Ishikawa (cell line): ENCODE data around the gene PDGFB.
A peak's percentile ranks its signal among the peaks of the same experiment; 100 is the strongest.

Experiments used
- CEBPB ChIP-seq: IDR thresholded peaks from 2 replicates; pipeline ENCODE4 v1.6.1; 2012
- CREB1 ChIP-seq: IDR thresholded peaks from 2 replicates; pipeline ENCODE4 v1.6.1; 2012; ENCODE audit warnings: low read depth
- EGR1 ChIP-seq: IDR thresholded peaks from 2 replicates; pipeline ENCODE4 v1.6.1; 2012
- EP300 ChIP-seq: IDR thresholded peaks from 2 replicates; pipeline ENCODE4 v1.6.1; 2012; ENCODE audit warnings: borderline replicate concordance
- FOXM1 ChIP-seq: IDR thresholded peaks from 2 replicates; pipeline ENCODE4 v1.6.1; 2012; ENCODE audit warnings: low read depth, borderline replicate concordance
- MAX ChIP-seq: IDR thresholded peaks from 2 replicates; pipeline ENCODE4 v1.6.1; 2012
- NFIC ChIP-seq: IDR thresholded peaks from 2 replicates; pipeline ENCODE4 v1.6.1; 2012
- RAD21 ChIP-seq: IDR thresholded peaks from 2 replicates; pipeline ENCODE4 v1.6.1; 2012; ENCODE audit warnings: low read depth
- REST ChIP-seq: IDR thresholded peaks from 2 replicates; pipeline ENCODE4 v1.6.1; 2012; ENCODE audit warnings: low read depth, mild to moderate bottlenecking
- TAF1 ChIP-seq: IDR thresholded peaks from 2 replicates; pipeline ENCODE4 v1.6.1; 2012; ENCODE audit warnings: low read depth, mild to moderate bottlenecking
- TCF12 ChIP-seq: IDR thresholded peaks from 2 replicates; pipeline ENCODE4 v1.6.1; 2012; ENCODE audit warnings: low read depth
- TEAD4 ChIP-seq: IDR thresholded peaks from 2 replicates; pipeline ENCODE4 v1.6.1; 2012
- USF1 ChIP-seq: IDR thresholded peaks from 2 replicates; pipeline ENCODE4 v1.6.1; 2012
- YY1 ChIP-seq: IDR thresholded peaks from 2 replicates; pipeline ENCODE4 v1.6.1; 2012; ENCODE audit warnings: low read depth
- ZBTB7A ChIP-seq: IDR thresholded peaks from 2 replicates; pipeline ENCODE4 v1.6.1; 2012; ENCODE audit warnings: low read depth

PDGFB gene

GRCh38 chr22:39259666-39260065 lies 14.9 kb upstream of the PDGFB start:
- TF ChIP-seq MAX (peak; percentile 32; the same call in 1 of the 2 replicates), EGR1 (no peak), FOXM1 (0 out of 2 replicates have a peak, but pooled peaks have one; percentile 17), REST (no peak), USF1 (peak; percentile 92), NFIC (peak; percentile 78), TEAD4 (0 out of 2 replicates have a peak, but pooled peaks have one; percentile 30), EP300 (peak; percentile 45; the same call in 1 of the 2 replicates)

GRCh38 chr22:39257901-39258475 lies 13.2 kb upstream of the PDGFB start:
- TF ChIP-seq REST (no peak), CEBPB (no peak), RAD21 (no peak)

- TF ChIP-seq MAX: no peak
- TF ChIP-seq EGR1: no peak
- TF ChIP-seq REST: no peak
- TF ChIP-seq YY1: no peak
- no peak for TF ChIP-seq NFIC
- no peak for TF ChIP-seq ZBTB7A
- TF ChIP-seq CREB1: no peak
- no peak for TF ChIP-seq CEBPB
- TF ChIP-seq TAF1: no peak
- TF ChIP-seq EP300: no peak
- TF ChIP-seq FOXM1: no peak
- TF ChIP-seq RAD21: no peak
- TF ChIP-seq TCF12: no peak
- TF ChIP-seq USF1: no peak
These were observed 12.2 kb upstream of the PDGFB start for GRCh38 chr22:39256979-39257378.

- TF ChIP-seq CEBPB (no peak), CREB1 (no peak), TAF1 (no peak), FOXM1 (no peak), EGR1 (no peak), USF1 (no peak), TCF12 (no peak), NFIC (no peak), TEAD4 (no peak), ZBTB7A (no peak), MAX (no peak), EP300 (no peak), REST (no peak), RAD21 (no peak), YY1 (no peak)
These were observed 11.4 kb upstream of the PDGFB start for GRCh38 chr22:39256186-39256552.
